SU-DHL-6 (cell line): ENCODE results near the gene RNF166.

Experiments
- H2AFZ ChIP-seq: fragments of 200-600 bp; sonication (generic); 2 replicates; pipeline ENCODE4 v1.6.1; 2014; ENCODE audit warnings: low read depth, mild to moderate bottlenecking, moderate library complexity, mixed read lengths, antibody characterized with exemption, low read length; ENCODE audit not compliant: severe bottlenecking
- H3F3A ChIP-seq: fragments of 200-600 bp; shearing (Covaris generic); 2 replicates; pipeline ENCODE4 v1.6.0; 2016; ENCODE audit warnings: antibody characterized with exemption, mild to moderate bottlenecking; ENCODE audit not compliant: insufficient read depth
- H3K27ac ChIP-seq: fragments of 200-600 bp; sonication (generic); 2 replicates; pipeline ENCODE4 v1.5.1; 2016; ENCODE audit warnings: low read depth, mild to moderate bottlenecking, low read length, moderate library complexity, mixed read lengths
- H3K27me3 ChIP-seq: fragments of 200-600 bp; sonication (generic), shearing (Covaris generic); 2 replicates; pipeline ENCODE4 v1.6.0; 2014; ENCODE audit warnings: mild to moderate bottlenecking, low read length
- H3K36me3 ChIP-seq: fragments of 200-600 bp; sonication (generic); 2 replicates; pipeline ENCODE4 v1.6.1; 2014; ENCODE audit warnings: mild to moderate bottlenecking, low read length, mixed read lengths
- H3K4me2 ChIP-seq: fragments of 300-600, 200-600 bp; shearing (Covaris generic), sonication (generic); 2 replicates; pipeline ENCODE4 v1.6.0; 2014; ENCODE audit warnings: low read length, low read depth, mild to moderate bottlenecking; ENCODE audit not compliant: poor library complexity, severe bottlenecking
- H3K4me3 ChIP-seq: fragments of 200-600 bp; sonication (generic); 2 replicates; pipeline ENCODE4 v1.5.1; 2014; ENCODE audit warnings: antibody characterized with exemption, low read length, mild to moderate bottlenecking, mixed read lengths; ENCODE audit not compliant: insufficient read depth, poor library complexity, severe bottlenecking
- H3K79me2 ChIP-seq: fragments of 200-600 bp; sonication (generic); 2 replicates; pipeline ENCODE4 v1.6.1; 2014; ENCODE audit warnings: mild to moderate bottlenecking, low read length, moderate library complexity; ENCODE audit not compliant: insufficient read depth
- H3K9ac ChIP-seq: fragments of 200-600 bp; sonication (generic); 2 replicates; pipeline ENCODE4 v1.7.0; 2014; ENCODE audit warnings: mild to moderate bottlenecking, low read length
- H3K9me2 ChIP-seq: fragments of 200-600 bp; sonication (generic); replicated peaks from 2 replicates; pipeline ENCODE4 v1.6.1; 2014; ENCODE audit warnings: low read length; ENCODE audit not compliant: insufficient read depth
- H3K9me3 ChIP-seq: fragments of 200-600 bp; sonication (generic); 2 replicates; pipeline ENCODE4 v1.6.1; 2014; ENCODE audit warnings: low read length, mixed read lengths; ENCODE audit not compliant: insufficient read depth
- H4K20me1 ChIP-seq: fragments of 200-600 bp; sonication (generic); 2 replicates; pipeline ENCODE4 v1.6.1; 2014; ENCODE audit warnings: low read depth, mild to moderate bottlenecking, antibody characterized with exemption, low read length, moderate library complexity, mixed read lengths
- EZH2phosphoT487 ChIP-seq: fragments of 200-600 bp; sonication (generic), shearing (Covaris generic); conservative IDR thresholded peaks from 2 replicates; pipeline ENCODE4 v1.6.1; 2018; ENCODE audit warnings: mild to moderate bottlenecking, antibody characterized with exemption, low read length, moderate library complexity, mixed read lengths
- TF ChIP-seq, protein P1 (sequence below): fragments of 200-600 bp; sonication (generic); IDR thresholded peaks from one replicate; pipeline ENCODE4 v1.5.1; 2017; ENCODE audit warnings: antibody characterized with exemption, mild to moderate bottlenecking, low read length, moderate library complexity; ENCODE audit not compliant: insufficient read depth, poor library complexity, severe bottlenecking

The RNF166 gene

DNA sequence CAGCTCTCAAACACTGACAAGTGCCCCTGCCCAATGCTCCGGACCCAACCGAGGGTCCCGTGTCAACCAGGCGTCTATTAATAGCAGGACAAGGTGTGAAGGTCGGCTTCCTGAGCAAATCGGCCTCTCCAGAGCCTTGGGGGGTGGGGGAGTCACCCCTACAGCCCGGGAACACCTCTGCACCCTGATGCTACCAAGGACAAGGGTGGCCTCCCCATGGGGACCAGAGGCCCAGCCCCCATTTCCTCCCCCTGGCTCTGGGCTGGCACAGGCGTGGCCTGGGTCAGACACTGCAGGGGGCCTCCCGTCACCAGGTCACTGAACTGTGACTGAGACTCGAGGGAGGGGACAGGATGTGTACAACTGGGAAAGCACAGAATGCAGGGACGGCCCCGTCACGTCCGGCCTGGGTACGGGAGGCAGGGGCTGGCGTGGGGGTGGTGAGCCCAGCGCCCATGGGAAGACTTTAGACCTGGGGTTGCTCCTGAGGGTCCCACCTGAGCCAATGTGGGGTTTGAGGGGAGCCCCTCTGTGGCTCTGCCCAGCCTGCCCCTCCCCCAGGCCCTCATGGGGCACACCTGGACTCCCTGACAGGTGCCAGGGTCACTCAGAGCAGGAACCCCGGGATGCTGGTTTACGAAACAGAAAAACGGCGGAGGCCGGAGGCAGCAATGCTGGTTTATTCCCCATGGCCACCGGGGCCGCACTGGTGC lies 54.8 kb downstream of the RNF166 start:
- TF ChIP-seq EZH2phosphoT487, result no peak
- TF ChIP-seq, protein P1, sequence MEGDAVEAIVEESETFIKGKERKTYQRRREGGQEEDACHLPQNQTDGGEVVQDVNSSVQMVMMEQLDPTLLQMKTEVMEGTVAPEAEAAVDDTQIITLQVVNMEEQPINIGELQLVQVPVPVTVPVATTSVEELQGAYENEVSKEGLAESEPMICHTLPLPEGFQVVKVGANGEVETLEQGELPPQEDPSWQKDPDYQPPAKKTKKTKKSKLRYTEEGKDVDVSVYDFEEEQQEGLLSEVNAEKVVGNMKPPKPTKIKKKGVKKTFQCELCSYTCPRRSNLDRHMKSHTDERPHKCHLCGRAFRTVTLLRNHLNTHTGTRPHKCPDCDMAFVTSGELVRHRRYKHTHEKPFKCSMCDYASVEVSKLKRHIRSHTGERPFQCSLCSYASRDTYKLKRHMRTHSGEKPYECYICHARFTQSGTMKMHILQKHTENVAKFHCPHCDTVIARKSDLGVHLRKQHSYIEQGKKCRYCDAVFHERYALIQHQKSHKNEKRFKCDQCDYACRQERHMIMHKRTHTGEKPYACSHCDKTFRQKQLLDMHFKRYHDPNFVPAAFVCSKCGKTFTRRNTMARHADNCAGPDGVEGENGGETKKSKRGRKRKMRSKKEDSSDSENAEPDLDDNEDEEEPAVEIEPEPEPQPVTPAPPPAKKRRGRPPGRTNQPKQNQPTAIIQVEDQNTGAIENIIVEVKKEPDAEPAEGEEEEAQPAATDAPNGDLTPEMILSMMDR, result no peak
- Histone ChIP-seq H2AFZ (no peak overlapping the region), H3K27ac (peak overlapping the region; percentile 90), H3K79me2 (peaks cover 26% of the 10 kb centered on the region), H3K9ac (peak overlapping the region; percentile 95), H3F3A (no peaks in the 10 kb centered on the region), H3K27me3 (no peaks in the 10 kb centered on the region), H3K36me3 (no peaks in the 10 kb centered on the region), H3K4me2 (peak overlapping the region; percentile 84), H3K9me2 (no peaks in the 10 kb centered on the region), H4K20me1 (peaks cover 12% of the 10 kb centered on the region; the same call in 1 of the 2 replicates), H3K9me3 (no peaks in the 10 kb centered on the region), H3K4me3 (peak overlapping the region; percentile 80)

DNA sequence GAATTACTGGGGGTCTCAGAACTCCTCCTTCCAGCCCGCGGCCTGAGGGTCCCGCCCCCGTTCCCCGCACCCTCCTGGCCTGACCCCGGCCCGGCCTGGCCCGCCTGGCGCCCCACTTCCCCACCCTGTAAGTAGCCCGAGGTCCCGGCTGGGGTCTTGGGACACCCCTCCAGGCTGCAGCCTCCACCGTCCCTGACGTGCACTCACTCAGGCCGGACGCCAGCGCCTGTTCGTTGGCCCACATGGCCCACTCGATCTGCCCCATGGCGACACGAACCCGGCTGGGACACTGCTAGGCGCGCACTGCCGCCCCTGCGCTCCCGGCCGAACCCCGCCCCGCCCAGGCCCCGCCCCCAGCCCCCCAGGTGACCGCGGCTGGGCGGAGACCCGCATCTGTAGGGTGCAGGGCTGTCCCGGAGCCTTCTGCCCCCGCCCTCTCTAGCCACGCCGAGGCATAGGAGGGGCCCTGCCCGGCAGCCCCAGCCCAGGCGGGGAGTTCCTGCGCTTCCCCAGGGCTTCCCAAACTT lies 55.4 kb downstream of the RNF166 start, which contains the start of gene CYBA:
TSS of gene CYBA (minus strand) at position 305 of the 527 bp plus-strand sequence. CDS start at position 265, 40 bp downstream.
- Histone ChIP-seq H3K9me3 (no peaks in the 10 kb centered on the region), H3K9me2 (no peaks in the 10 kb centered on the region), H3K27ac (peak within 1 kb of the TSS; percentile 90), H3K4me2 (peak within 1 kb of the TSS; percentile 86), H3F3A (no peaks in the 10 kb centered on the region), H3K4me3 (peak within 1 kb of the TSS; percentile 80), H3K79me2 (peaks cover 26% of the 10 kb centered on the region), H2AFZ (no peak within 1 kb of the TSS), H3K36me3 (no peaks in the 10 kb centered on the region), H3K9ac (peak within 1 kb of the TSS; percentile 95), H4K20me1 (peaks cover 12% of the 10 kb centered on the region; the same call in 1 of the 2 replicates), H3K27me3 (no peaks in the 10 kb centered on the region)
- TF ChIP-seq, protein P1, result no peak
- TF ChIP-seq EZH2phosphoT487, result no peak

DNA sequence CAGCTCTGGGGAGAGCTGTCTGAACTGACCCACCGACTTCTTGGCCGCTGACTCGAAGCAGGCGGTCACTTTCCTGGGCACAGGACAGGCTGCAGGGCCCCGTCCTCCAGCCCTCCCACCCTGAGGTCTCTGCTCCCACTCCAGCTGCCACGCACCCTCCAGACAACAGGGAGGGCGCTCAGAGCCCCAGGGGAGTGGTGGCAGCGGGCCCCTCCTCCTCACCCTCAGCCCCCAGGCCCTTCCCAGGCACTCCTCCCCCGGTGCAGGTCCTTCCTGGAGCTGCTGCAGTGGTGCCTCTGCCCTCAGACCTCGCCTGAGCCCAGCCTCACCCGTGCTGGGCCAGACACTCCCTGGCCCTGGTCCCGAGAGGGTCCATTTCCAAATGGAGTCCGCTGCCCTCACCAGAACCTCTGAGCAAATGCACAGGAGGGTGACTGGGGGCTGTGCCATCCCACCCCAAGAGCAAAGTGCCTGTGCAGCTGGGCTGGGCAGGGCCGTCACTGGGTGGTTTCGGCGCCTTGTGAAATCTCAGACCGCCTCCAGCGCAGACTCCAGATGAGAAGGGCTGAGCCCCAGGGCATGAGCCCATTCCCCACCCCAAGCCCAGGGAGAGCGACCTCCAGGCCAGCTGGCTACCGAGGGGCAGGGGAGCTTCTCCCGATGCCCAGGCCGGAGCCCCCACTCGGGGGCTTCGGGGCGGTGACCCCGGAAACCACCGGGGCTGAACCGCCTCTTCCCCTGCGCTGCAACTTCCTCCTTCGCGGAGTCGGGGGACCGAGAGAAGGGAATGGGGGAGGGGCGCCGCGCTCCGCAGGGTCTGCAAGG lies 56.1 kb downstream of the RNF166 start:
- Histone ChIP-seq H2AFZ (no peak overlapping the region), H3K27me3 (no peaks in the 10 kb centered on the region), H3K9me3 (no peaks in the 10 kb centered on the region), H3K9me2 (no peaks in the 10 kb centered on the region), H3K9ac (peak overlapping the region; percentile 95), H3F3A (no peaks in the 10 kb centered on the region), H3K36me3 (no peaks in the 10 kb centered on the region), H3K79me2 (peaks cover 26% of the 10 kb centered on the region), H4K20me1 (peaks cover 12% of the 10 kb centered on the region; the same call in 1 of the 2 replicates), H3K4me3 (peak overlapping the region; percentile 80), H3K27ac (peak overlapping the region; percentile 90), H3K4me2 (peak overlapping the region; percentile 86)
- no peak for TF ChIP-seq EZH2phosphoT487
- TF ChIP-seq, protein P1, result no peak
